ENCODE measurements around the gene COG1. TPM values are rescaled to one million over a fixed set of nuclear protein-coding genes. Genes with fewer than 3 reads are reported as not detected.

The COG1 gene
- total RNA-seq, 1 experiment from 2014 or later = 39.3 TPM

- in situ Hi-C loops (cut with HindIII; ENCODE audit: low pct_unique_long_range_greater_than_20kb, low sequenced_read_pairs) = no loop called here
Observed at GRCh38 chr17:73191443-73192205, 1.2 kb upstream of the COG1 start.

GRCh38 chr17:73192206-73192893, 505 bp upstream of the COG1 start:
- in situ Hi-C loops (cut with HindIII; ENCODE audit: low pct_unique_long_range_greater_than_20kb, low sequenced_read_pairs) = no loop called here
- DNase-seq (ENCODE audit: low read depth, low spot score) = peak; percentile 87

More at GRCh38 chr17:73191443-73192205, 1.2 kb upstream of the COG1 start:
- peak; percentile 95 for DNase-seq (ENCODE audit: low read depth, low spot score)

- no peak for DNase-seq (ENCODE audit: low read depth, low spot score)
- in situ Hi-C loops (cut with HindIII; ENCODE audit: low pct_unique_long_range_greater_than_20kb, low sequenced_read_pairs) = no loop called here
Observed at GRCh38 chr17:73194514-73195222, 1.8 kb downstream of the COG1 start.

GRCh38 chr17:73196500-73196899, 3.6 kb downstream of the COG1 start:
- DNase-seq (ENCODE audit: low read depth, low spot score) = peak; percentile 85
- in situ Hi-C loops (cut with HindIII; ENCODE audit: low pct_unique_long_range_greater_than_20kb, low sequenced_read_pairs) = no loop called here

GRCh38 chr17:73197161-73197560, 4.3 kb downstream of the COG1 start:
- in situ Hi-C loops (cut with HindIII; ENCODE audit: low pct_unique_long_range_greater_than_20kb, low sequenced_read_pairs) = no loop called here
- no peak for DNase-seq (ENCODE audit: low read depth, low spot score)

GRCh38 chr17:73198201-73198929, 5.5 kb downstream of the COG1 start:
- no peak for DNase-seq (ENCODE audit: low read depth, low spot score)
- in situ Hi-C loops (cut with HindIII; ENCODE audit: low pct_unique_long_range_greater_than_20kb, low sequenced_read_pairs) = no loop called here

- no peak for DNase-seq (ENCODE audit: low read depth, low spot score)
- in situ Hi-C loops (cut with HindIII; ENCODE audit: low pct_unique_long_range_greater_than_20kb, low sequenced_read_pairs) = no loop called here
Observed at GRCh38 chr17:73198930-73199260, 6.0 kb downstream of the COG1 start.

GRCh38 chr17:73199751-73200317, 7.0 kb downstream of the COG1 start:
- no peak for DNase-seq (ENCODE audit: low read depth, low spot score)
- in situ Hi-C loops (cut with HindIII; ENCODE audit: low pct_unique_long_range_greater_than_20kb, low sequenced_read_pairs) = no loop called here

GRCh38 chr17:73200476-73200875, 7.6 kb downstream of the COG1 start:
- in situ Hi-C loops (cut with HindIII; ENCODE audit: low pct_unique_long_range_greater_than_20kb, low sequenced_read_pairs) = no loop called here
- no peak for DNase-seq (ENCODE audit: low read depth, low spot score)

- DNase-seq (ENCODE audit: low read depth, low spot score) = no peak
Observed at GRCh38 chr17:73201215-73202069, 8.6 kb downstream of the COG1 start.

GRCh38 chr17:73203135-73203787, 10.4 kb downstream of the COG1 start:
- DNase-seq (ENCODE audit: low read depth, low spot score) = no peak
- in situ Hi-C loops (cut with HindIII; ENCODE audit: low pct_unique_long_range_greater_than_20kb, low sequenced_read_pairs) = no loop called here

More at GRCh38 chr17:73201215-73202069, 8.6 kb downstream of the COG1 start:
- in situ Hi-C loops (cut with HindIII; ENCODE audit: low pct_unique_long_range_greater_than_20kb, low sequenced_read_pairs) = no loop called here

- in situ Hi-C loops (cut with HindIII; ENCODE audit: low pct_unique_long_range_greater_than_20kb, low sequenced_read_pairs) = no loop called here
- no peak for DNase-seq (ENCODE audit: low read depth, low spot score)
Observed at GRCh38 chr17:73203788-73204479, 11.1 kb downstream of the COG1 start.

- no peak for DNase-seq (ENCODE audit: low read depth, low spot score)
- in situ Hi-C loops (cut with HindIII; ENCODE audit: low pct_unique_long_range_greater_than_20kb, low sequenced_read_pairs) = no loop called here
Observed at GRCh38 chr17:73205459-73205961, 12.7 kb downstream of the COG1 start.

GRCh38 chr17:73208139-73208827, 15.4 kb downstream of the COG1 start:
- in situ Hi-C loops (cut with HindIII; ENCODE audit: low pct_unique_long_range_greater_than_20kb, low sequenced_read_pairs) = no loop called here
- no peak for DNase-seq (ENCODE audit: low read depth, low spot score)

GRCh38 chr17:73209436-73209835, 16.6 kb downstream of the COG1 start:
- DNase-seq (ENCODE audit: low read depth, low spot score) = no peak

More at GRCh38 chr17:73209436-73209835, 16.6 kb downstream of the COG1 start:
- in situ Hi-C loops (cut with HindIII; ENCODE audit: low pct_unique_long_range_greater_than_20kb, low sequenced_read_pairs) = no loop called here

Data from SK-MEL-5 (cell line).